MM.1S (cell line): ENCODE measurements around the gene MAP3K19.

Source experiments
- DNase-seq: peaks from one replicate; pipeline ENCODE4 v3.0.0-alpha.2; 2015
- H2AFZ ChIP-seq: fragments of 300-600 bp; sonication (generic); 2 replicates; pipeline ENCODE4 v1.6.0; 2016; ENCODE audit warnings: antibody characterized with exemption, low read length
- H3F3A ChIP-seq: fragments of 300-600 bp; sonication (generic); 2 replicates; pipeline ENCODE4 v1.6.1; 2016; ENCODE audit warnings: mild to moderate bottlenecking, antibody characterized with exemption, low read length, moderate library complexity, mixed read lengths; ENCODE audit not compliant: insufficient read depth
- H3K27ac ChIP-seq: fragments of 300-600 bp; sonication (generic); 2 replicates; pipeline ENCODE4 v1.5.1; 2016; ENCODE audit warnings: mild to moderate bottlenecking, low read length
- H3K27me3 ChIP-seq: fragments of 300-600 bp; sonication (generic); replicated peaks from 2 replicates; pipeline ENCODE4 v1.6.0; 2016; ENCODE audit warnings: low read length; ENCODE audit not compliant: insufficient read depth
- H3K36me3 ChIP-seq: fragments of 300-600 bp; sonication (generic); replicated peaks from 2 replicates; pipeline ENCODE4 v1.6.1; 2016; ENCODE audit warnings: mild to moderate bottlenecking, low read length, mixed read lengths; ENCODE audit not compliant: insufficient read depth
- H3K4me1 ChIP-seq: fragments of 300-600 bp; sonication (generic); 2 replicates; pipeline ENCODE4 v1.6.1; 2016; ENCODE audit warnings: low read length, mixed read lengths
- H3K4me2 ChIP-seq: fragments of 300-600 bp; sonication (generic); 2 replicates; pipeline ENCODE4 v1.6.0; 2016; ENCODE audit warnings: low read depth, low read length
- H3K4me3 ChIP-seq: fragments of 300-600 bp; sonication (generic); 2 replicates; pipeline ENCODE4 v1.5.1; 2016; ENCODE audit warnings: low read length, mixed read lengths
- H3K79me2 ChIP-seq: fragments of 300-600 bp; sonication (generic); 2 replicates; pipeline ENCODE4 v1.6.1; 2016; ENCODE audit warnings: mixed run types, low read length, mixed read lengths
- H3K9ac ChIP-seq: fragments of 300-600 bp; sonication (generic); 2 replicates; pipeline ENCODE4 v1.6.1; 2016; ENCODE audit warnings: low read length, mixed read lengths
- H3K9me2 ChIP-seq: fragments of 300-600 bp; sonication (generic); replicated peaks from 2 replicates; pipeline ENCODE4 v1.6.1; 2016; ENCODE audit warnings: mild to moderate bottlenecking, low read length, mixed read lengths; ENCODE audit not compliant: insufficient read depth
- H3K9me3 ChIP-seq: fragments of 300-600 bp; sonication (generic); replicated peaks from 2 replicates; pipeline ENCODE4 v1.6.1; 2016; ENCODE audit warnings: mild to moderate bottlenecking, low read length, mixed read lengths; ENCODE audit not compliant: insufficient read depth
- H4K20me1 ChIP-seq: fragments of 300-600 bp; sonication (generic); 2 replicates; pipeline ENCODE4 v1.6.1; 2016; ENCODE audit warnings: mild to moderate bottlenecking, low read length, moderate library complexity, mixed read lengths; ENCODE audit not compliant: insufficient read depth
- EZH2 ChIP-seq: fragments of 300-600 bp; sonication (generic); optimal IDR thresholded peaks from 2 replicates; pipeline ENCODE3; 2017; ENCODE audit warnings: low read depth, mild to moderate bottlenecking, antibody characterized with exemption, low read length, mixed read lengths
- EZH2phosphoT487 ChIP-seq: fragments of 300-600 bp; sonication (generic); IDR thresholded peaks from 2 replicates; pipeline ENCODE4 v1.6.1; 2018; ENCODE audit warnings: antibody characterized with exemption, low read length
- TF ChIP-seq, protein P1 (sequence below): fragments of 300-600 bp; sonication (generic); IDR thresholded peaks from 2 replicates; pipeline ENCODE4 v1.5.1; 2016; ENCODE audit warnings: antibody characterized with exemption, low read length, mixed read lengths

The MAP3K19 gene

DNA sequence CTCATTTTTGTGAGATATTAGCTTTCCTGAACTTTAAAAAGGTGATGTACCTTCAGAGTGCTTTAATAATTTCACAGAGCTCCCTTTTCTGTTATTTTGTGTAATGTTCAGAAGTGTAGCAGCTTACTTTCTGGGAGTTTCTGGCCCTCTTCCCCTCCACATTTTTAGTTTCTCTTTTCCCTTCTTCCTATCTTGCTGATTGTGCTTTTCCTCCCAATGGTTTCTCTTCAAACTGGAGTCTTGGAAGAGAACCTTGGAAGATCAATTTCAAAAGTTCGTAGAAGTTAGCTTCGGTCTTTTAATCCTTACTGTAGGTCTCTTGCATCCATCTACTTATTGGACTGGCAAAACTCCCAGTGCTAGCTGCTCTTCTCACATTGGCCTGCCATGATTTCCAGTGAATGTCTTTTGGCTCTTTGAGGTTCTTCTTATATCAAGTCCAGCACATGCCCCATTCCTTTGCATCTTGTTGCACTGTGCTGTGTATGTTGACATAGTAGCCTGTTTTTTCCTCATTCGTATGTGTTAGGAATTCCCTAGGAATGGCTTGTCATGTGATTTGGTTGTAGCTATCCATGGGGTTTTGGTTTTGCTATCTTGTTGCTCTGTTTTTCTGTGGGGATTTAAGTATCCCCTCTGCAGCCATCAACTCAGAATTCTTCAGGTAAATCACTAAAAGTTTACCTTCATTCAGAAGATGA lies 120.9 kb downstream of the MAP3K19 start:
- H3K9ac ChIP-seq, result no peak overlapping the region
- H3K4me2 ChIP-seq, result no peak overlapping the region
- no peaks in the 10 kb centered on the region for H3K27me3 ChIP-seq
- H3K9me2 ChIP-seq, result no peaks in the 10 kb centered on the region
- DNase-seq, result no peak
- no peak overlapping the region for H3K27ac ChIP-seq
- no peak overlapping the region for H3K4me3 ChIP-seq
- peaks cover 100% of the 10 kb centered on the region for H3K79me2 ChIP-seq
- H3F3A ChIP-seq, result no peaks in the 10 kb centered on the region
- no peak overlapping the region for H2AFZ ChIP-seq
- peaks cover 74% of the 10 kb centered on the region for H4K20me1 ChIP-seq
- TF ChIP-seq, protein P1, sequence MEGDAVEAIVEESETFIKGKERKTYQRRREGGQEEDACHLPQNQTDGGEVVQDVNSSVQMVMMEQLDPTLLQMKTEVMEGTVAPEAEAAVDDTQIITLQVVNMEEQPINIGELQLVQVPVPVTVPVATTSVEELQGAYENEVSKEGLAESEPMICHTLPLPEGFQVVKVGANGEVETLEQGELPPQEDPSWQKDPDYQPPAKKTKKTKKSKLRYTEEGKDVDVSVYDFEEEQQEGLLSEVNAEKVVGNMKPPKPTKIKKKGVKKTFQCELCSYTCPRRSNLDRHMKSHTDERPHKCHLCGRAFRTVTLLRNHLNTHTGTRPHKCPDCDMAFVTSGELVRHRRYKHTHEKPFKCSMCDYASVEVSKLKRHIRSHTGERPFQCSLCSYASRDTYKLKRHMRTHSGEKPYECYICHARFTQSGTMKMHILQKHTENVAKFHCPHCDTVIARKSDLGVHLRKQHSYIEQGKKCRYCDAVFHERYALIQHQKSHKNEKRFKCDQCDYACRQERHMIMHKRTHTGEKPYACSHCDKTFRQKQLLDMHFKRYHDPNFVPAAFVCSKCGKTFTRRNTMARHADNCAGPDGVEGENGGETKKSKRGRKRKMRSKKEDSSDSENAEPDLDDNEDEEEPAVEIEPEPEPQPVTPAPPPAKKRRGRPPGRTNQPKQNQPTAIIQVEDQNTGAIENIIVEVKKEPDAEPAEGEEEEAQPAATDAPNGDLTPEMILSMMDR, result no peak
- TF ChIP-seq EZH2 (no peak), EZH2phosphoT487 (no peak)
- H3K36me3 ChIP-seq, result no peaks in the 10 kb centered on the region; the same call in 1 of the 2 replicates
- H3K4me1 ChIP-seq, result peaks cover 4% of the 10 kb centered on the region; the same call in 1 of the 2 replicates
- no peaks in the 10 kb centered on the region for H3K9me3 ChIP-seq

DNA sequence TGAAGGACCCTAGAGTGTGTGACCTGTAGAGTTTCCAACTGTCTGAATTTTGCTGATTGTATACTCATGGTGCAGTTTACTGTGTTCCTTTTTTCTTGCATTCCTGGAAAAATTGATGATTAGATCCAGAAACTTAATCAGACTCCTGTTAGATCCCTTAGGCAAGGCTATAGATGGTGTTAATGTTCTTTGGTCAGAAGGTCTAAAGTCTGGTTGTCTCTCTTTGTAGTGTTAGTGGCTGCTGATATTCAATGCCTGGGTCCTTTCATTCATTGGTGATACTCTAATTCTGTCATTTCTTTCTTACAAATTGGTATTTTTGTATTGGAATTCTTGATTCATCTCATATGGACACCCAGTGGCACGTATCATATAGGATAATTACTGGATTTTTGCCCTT lies 122.3 kb downstream of the MAP3K19 start:
- Histone ChIP-seq H2AFZ (no peak overlapping the region), H3K9me2 (no peaks in the 10 kb centered on the region), H3K9me3 (no peaks in the 10 kb centered on the region), H3K4me3 (no peak overlapping the region), H3K9ac (no peak overlapping the region), H3K27me3 (no peaks in the 10 kb centered on the region), H3K36me3 (no peaks in the 10 kb centered on the region; the same call in 1 of the 2 replicates), H3K4me1 (peaks cover 13% of the 10 kb centered on the region), H4K20me1 (peaks cover 73% of the 10 kb centered on the region), H3K79me2 (peaks cover 100% of the 10 kb centered on the region), H3K4me2 (no peak overlapping the region), H3K27ac (no peak overlapping the region), H3F3A (no peaks in the 10 kb centered on the region)
- TF ChIP-seq EZH2phosphoT487, result no peak
- no peak for DNase-seq

DNA sequence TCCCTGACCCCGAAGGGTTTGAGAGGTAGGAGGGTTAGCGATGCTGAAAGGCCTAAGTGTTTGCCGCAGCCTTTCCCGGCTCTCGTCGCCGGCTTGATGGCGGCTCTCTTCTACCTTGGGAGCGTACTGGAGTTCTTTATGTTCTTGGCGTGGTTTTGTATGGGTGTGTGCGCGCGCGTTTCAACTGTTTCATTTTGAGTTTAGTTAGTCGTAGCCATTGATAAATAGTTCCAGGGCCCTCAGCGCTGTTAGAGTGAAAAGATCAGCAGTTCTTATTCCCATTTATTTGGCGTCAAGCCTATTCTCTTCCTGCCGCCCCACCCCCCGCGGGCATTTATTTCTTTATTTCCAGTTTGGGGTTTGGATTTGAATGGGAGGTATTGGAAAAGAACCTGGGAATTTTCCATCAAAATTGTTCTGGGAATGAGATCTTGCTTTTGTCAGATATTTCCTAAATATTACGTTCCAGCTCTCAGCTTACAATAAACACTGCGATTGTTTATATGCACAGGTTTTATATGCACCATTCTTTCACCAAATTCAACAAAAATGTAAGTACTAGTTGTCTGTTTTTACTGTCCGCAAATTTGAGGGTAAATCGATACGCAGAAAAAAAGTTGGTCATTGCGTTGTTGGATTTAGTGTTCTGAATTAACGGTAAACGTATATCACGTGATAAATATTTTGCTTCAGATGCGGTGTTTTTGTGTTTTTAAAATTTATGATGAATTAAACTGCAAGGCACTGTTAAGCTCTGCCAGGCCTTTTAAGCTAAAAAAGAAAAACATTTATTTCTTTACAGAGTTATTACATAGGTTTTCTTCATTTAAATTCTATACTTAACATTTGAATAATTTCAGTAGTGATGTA lies 127.7 kb downstream of the MAP3K19 start:
- Histone ChIP-seq H3K36me3 (no peaks in the 10 kb centered on the region; the same call in 1 of the 2 replicates), H3K4me1 (peaks cover 16% of the 10 kb centered on the region), H3F3A (peaks cover 21% of the 10 kb centered on the region), H3K9me3 (no peaks in the 10 kb centered on the region), H4K20me1 (peaks cover 28% of the 10 kb centered on the region), H3K27ac (peak overlapping the region; percentile 95), H3K9me2 (no peaks in the 10 kb centered on the region), H3K27me3 (no peaks in the 10 kb centered on the region), H3K4me3 (peak overlapping the region; percentile 98), H2AFZ (peak overlapping the region; percentile 79), H3K9ac (peak overlapping the region; percentile 98), H3K4me2 (peak overlapping the region; percentile 44), H3K79me2 (peaks cover 67% of the 10 kb centered on the region)
- TF ChIP-seq EZH2 (no peak), EZH2phosphoT487 (no peak)
- TF ChIP-seq, protein P1, result no peak
- DNase-seq, result peak; percentile 34
